Astrocyte of the spinal cord (primary cell): ENCODE data around the gene AKAP17A.

ENCODE experiments used
- DNase-seq: peaks from one replicate; pipeline ENCODE4 v3.0.0; 2011; ENCODE audit warnings: low read depth, low spot score
- H3K4me3 ChIP-seq: 2 replicates; pipeline ENCODE4 v1.5.1; 2011; ENCODE audit warnings: low read depth, mild to moderate bottlenecking, low read length, moderate library complexity
- in situ Hi-C: cut with HindIII; loops from 2 replicates; pipeline ENCODE4 v1.10.0; 2017; ENCODE audit warnings: low sequenced_read_pairs
- TF ChIP-seq, protein P1 (sequence below): IDR thresholded peaks from 2 replicates; pipeline ENCODE4 v1.5.1; 2012; ENCODE audit warnings: low read depth, mild to moderate bottlenecking, low read length, inconsistent platforms

AKAP17A gene

DNA sequence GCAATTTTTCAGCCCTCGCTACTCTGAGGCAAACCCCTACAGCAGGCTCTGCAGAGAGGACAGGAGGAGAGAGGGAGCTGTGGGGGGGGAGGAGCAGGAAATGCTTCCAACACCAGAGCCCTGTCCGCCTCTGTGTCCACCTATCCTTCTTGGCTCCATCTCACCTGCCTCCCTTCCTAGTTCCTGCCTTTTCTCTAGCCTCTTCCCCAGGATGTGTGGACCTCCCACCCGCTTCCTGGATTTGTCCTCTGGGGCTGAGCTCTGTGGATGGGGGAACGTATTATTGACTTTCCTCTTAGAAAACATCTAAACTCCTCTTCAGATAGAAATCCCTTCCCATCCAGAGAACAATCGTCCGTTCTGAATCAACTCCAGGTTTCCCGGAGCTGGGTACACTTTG is 37.8 kb downstream of the AKAP17A start:
- no peak for DNase-seq
- TF ChIP-seq, protein P1, sequence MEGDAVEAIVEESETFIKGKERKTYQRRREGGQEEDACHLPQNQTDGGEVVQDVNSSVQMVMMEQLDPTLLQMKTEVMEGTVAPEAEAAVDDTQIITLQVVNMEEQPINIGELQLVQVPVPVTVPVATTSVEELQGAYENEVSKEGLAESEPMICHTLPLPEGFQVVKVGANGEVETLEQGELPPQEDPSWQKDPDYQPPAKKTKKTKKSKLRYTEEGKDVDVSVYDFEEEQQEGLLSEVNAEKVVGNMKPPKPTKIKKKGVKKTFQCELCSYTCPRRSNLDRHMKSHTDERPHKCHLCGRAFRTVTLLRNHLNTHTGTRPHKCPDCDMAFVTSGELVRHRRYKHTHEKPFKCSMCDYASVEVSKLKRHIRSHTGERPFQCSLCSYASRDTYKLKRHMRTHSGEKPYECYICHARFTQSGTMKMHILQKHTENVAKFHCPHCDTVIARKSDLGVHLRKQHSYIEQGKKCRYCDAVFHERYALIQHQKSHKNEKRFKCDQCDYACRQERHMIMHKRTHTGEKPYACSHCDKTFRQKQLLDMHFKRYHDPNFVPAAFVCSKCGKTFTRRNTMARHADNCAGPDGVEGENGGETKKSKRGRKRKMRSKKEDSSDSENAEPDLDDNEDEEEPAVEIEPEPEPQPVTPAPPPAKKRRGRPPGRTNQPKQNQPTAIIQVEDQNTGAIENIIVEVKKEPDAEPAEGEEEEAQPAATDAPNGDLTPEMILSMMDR = no peak
- no peak overlapping the region for H3K4me3 ChIP-seq
- in situ Hi-C loops = no loop called here

DNA sequence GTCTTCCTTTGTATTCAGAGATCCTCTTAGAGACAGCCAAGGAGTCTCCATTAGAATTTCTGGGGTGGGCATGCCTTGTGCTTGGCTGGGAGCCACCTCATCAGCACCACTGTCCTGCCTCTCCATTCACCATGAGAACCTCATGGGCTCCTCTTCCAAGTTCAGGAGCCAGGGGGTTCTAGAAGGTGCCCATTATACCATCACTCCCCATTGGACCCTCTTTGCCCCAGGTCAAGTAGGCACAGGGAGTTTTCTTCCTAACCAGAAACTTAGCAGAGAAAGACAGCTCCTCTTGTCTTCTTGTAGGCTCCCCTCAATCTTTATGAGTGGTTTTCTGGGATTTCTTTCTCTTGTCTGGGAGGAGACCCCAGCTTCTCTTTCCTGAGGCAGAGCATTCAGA is 54.6 kb downstream of the AKAP17A start:
- in situ Hi-C loops = no loop called here
- TF ChIP-seq, protein P1 = no peak
- no peak for DNase-seq
- no peak overlapping the region for H3K4me3 ChIP-seq

DNA sequence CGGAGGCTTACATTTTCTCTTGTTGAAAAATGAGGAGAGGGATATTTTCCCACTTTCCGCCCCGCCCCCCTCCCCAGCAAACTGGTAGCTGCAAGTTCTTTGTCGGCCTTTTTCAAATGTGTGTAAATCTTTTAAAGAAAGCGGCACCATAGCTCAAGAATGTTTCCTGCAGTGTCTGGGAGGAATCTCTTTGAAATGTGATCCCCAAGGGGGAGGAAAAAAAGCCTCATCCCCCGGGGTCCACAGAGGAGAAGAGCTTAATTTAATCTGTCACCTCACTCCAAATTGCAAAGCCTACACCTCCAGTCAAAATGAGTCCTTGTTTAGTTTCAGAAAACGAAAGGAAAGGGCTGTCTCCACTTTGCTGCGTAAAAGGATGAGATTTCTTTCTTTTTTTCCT is 58.2 kb downstream of the AKAP17A start:
- TF ChIP-seq, protein P1 = no peak

More for the DNA sequence above, 58.2 kb downstream of the AKAP17A start:
- H3K4me3 ChIP-seq = peak overlapping the region; percentile 13
- DNase-seq = peak; percentile 25
- in situ Hi-C loops = no loop called here
